Activated T-helper 2 cell treated with anti-CD3 and anti-CD28 coated beads, Interferon-gamma antibody, Interleukin-2, Interleukin-4, amounts not matched to agents 10 μg/mL and 5 μg/mL and 100 μg/mL, durations not matched to agents 14 hours and 24 hours and 36 hours (primary cell): ENCODE measurements around the gene TMEM243. TPM values are rescaled to one million over a fixed set of nuclear protein-coding genes. Genes with fewer than 3 reads are reported as not detected.
"Not testable (repeated sequence)": the region's sequence is repeated elsewhere in the genome, so short reads cannot be mapped to it uniquely, and the experiment has no call there.

Source experiments
- DNase-seq: peaks from one replicate; pipeline ENCODE4 v3.0.0; 2021; ENCODE audit warnings: low spot score
- H3K27ac Mint-ChIP-seq: one replicate; pipeline ENCODE4 v1.8.0; 2021; ENCODE audit warnings: mixed read lengths
- H3K27me3 Mint-ChIP-seq: one replicate; pipeline ENCODE4 v1.8.0; 2021; ENCODE audit warnings: low read depth, mixed read lengths
- H3K36me3 Mint-ChIP-seq: one replicate; pipeline ENCODE4 v1.8.0; 2021; ENCODE audit warnings: low read depth, mixed read lengths
- H3K4me1 Mint-ChIP-seq: one replicate; pipeline ENCODE4 v1.8.0; 2021; ENCODE audit warnings: low read depth, mixed read lengths
- H3K4me3 Mint-ChIP-seq: one replicate; pipeline ENCODE4 v1.8.0; 2021; ENCODE audit warnings: low read depth, mild to moderate bottlenecking, moderate library complexity, mixed read lengths
- H3K9me3 Mint-ChIP-seq: one replicate; pipeline ENCODE4 v1.8.0; 2021; ENCODE audit warnings: mixed read lengths
- intact Hi-C: fragments of 100-400 bp; cut with micrococcal nuclease; formaldehyde crosslinking; loops from one replicate; pipeline ENCODE4 v1.15.1; 2023
- total RNA-seq: library from RNA; stranded (reverse); gene quantifications from 2 replicates; pipeline ENCODE4 v1.2.3, GENCODE V29; 2022

TMEM243 gene
- total RNA-seq, 1 donor from 2014 or later = 41.8 TPM

GRCh38 chr7:87206361-87206760 is 13.2 kb downstream of the TMEM243 start:
- intact Hi-C loops = no loop called here
- Mint-ChIP-seq H3K36me3 (peaks cover 87% of the 10 kb centered on the region), H3K27me3 (no peaks in the 10 kb centered on the region), H3K4me3 (no peak overlapping the region), H3K27ac (peak overlapping the region; percentile 58), H3K4me1 (peaks cover 26% of the 10 kb centered on the region), H3K9me3 (peaks cover 40% of the 10 kb centered on the region)
- DNase-seq = no peak

GRCh38 chr7:87205701-87206100 is 13.8 kb downstream of the TMEM243 start:
- peaks cover 27% of the 10 kb centered on the region for H3K4me1 Mint-ChIP-seq
- H3K27ac Mint-ChIP-seq, H3K27me3 Mint-ChIP-seq, H3K4me3 Mint-ChIP-seq, intact Hi-C loops, DNase-seq: not testable (repeated sequence)
- peaks cover 40% of the 10 kb centered on the region for H3K9me3 Mint-ChIP-seq
- H3K36me3 Mint-ChIP-seq = peaks cover 89% of the 10 kb centered on the region

- Mint-ChIP-seq H3K36me3 (peaks cover 93% of the 10 kb centered on the region), H3K4me1 (peaks cover 27% of the 10 kb centered on the region), H3K27me3 (no peaks in the 10 kb centered on the region), H3K9me3 (peaks cover 40% of the 10 kb centered on the region), H3K27ac (no peak overlapping the region), H3K4me3 (no peak overlapping the region)
- intact Hi-C loops = no loop called here
- DNase-seq = no peak
Observed at GRCh38 chr7:87204933-87205332, 14.6 kb downstream of the TMEM243 start.

DNA sequence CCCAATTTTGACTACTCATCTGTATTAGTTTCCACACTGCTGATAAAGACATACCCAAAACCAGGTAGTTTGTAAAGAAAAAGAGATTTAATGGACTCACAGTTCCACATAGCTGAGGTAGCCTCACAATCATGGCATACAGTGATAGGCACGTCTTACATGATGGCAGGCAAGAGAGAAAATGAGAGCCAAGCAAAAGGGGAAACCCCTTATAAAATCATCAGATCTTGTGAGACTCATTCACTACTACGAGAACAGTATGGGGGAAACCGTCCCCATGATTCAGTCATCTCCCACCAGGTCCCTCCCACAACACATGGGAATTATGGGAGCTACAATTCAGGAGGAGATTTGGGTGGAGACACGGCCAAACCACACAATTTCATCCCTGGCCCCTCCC is 15.6 kb downstream of the TMEM243 start:
- intact Hi-C loops = loop anchor here (2.0 kb wide), 1 partner anchor 13 kb away; no protein-coding TSS in a partner anchor
- H3K36me3 Mint-ChIP-seq = peaks cover 94% of the 10 kb centered on the region
- H3K4me3 Mint-ChIP-seq, DNase-seq, H3K27me3 Mint-ChIP-seq: not testable (repeated sequence)
- peaks cover 40% of the 10 kb centered on the region for H3K9me3 Mint-ChIP-seq
- H3K27ac Mint-ChIP-seq = peak overlapping the region; percentile 5
- peaks cover 31% of the 10 kb centered on the region for H3K4me1 Mint-ChIP-seq

DNA sequence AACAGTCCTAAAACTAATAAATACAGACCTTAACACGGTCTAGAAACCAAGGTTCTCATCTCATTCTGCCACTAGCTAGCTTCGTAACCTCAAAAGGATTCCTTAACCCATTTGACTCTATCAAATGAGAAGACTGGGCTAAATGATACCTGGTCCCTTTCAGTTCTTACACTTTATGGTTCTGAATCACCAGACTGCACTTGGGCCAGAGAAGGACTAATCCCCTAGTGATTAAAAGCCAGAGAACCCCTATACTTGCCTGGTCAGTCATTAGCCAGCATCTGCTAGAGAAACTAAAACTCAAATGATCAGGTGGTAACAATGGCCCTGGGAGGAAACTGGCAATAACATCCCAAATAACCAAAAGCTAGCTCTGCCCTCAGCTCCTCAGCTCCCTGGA is 16.8 kb downstream of the TMEM243 start:
- Mint-ChIP-seq H3K4me3 (no peak overlapping the region), H3K36me3 (peaks cover 94% of the 10 kb centered on the region), H3K4me1 (peaks cover 32% of the 10 kb centered on the region), H3K27me3 (no peaks in the 10 kb centered on the region), H3K9me3 (peaks cover 35% of the 10 kb centered on the region), H3K27ac (no peak overlapping the region)
- intact Hi-C loops = loop anchor here (2.0 kb wide), 1 partner anchor 14 kb away; no protein-coding TSS in a partner anchor
- no peak for DNase-seq

DNA sequence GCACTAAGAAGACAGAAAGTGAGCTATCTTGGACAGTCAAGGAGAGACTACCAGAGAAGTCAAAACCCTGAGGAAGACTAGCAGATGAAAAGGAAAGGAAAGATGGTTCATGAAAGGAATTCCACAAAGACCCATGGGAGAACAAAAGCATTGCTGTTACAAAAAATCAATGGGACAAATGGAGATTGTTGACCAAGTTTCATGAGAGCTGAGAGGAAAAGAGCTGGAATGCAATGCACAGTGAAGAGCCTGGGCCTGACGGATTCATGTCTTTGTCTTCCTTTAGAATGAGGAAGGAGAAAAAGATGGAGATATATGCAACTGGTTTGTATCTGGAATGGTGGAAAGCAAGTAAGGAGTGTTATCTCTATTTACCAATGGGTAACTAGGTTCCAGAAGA is 17.3 kb downstream of the TMEM243 start:
- no peaks in the 10 kb centered on the region for H3K27me3 Mint-ChIP-seq
- no peak for DNase-seq
- peaks cover 96% of the 10 kb centered on the region for H3K36me3 Mint-ChIP-seq
- H3K4me3 Mint-ChIP-seq = no peak overlapping the region
- H3K27ac Mint-ChIP-seq = peak overlapping the region; percentile 40
- H3K4me1 Mint-ChIP-seq = peaks cover 32% of the 10 kb centered on the region
- intact Hi-C loops = loop anchor here (2.0 kb wide), 1 partner anchor 15 kb away; no protein-coding TSS in a partner anchor
- H3K9me3 Mint-ChIP-seq = peaks cover 34% of the 10 kb centered on the region

GRCh38 chr7:87199700-87200450 is 19.7 kb downstream of the TMEM243 start:
- peaks cover 92% of the 10 kb centered on the region for H3K36me3 Mint-ChIP-seq
- intact Hi-C loops = no loop called here
- H3K4me3 Mint-ChIP-seq = no peak overlapping the region
- peaks cover 29% of the 10 kb centered on the region for H3K4me1 Mint-ChIP-seq
- no peak for DNase-seq
- peaks cover 19% of the 10 kb centered on the region for H3K9me3 Mint-ChIP-seq
- no peak overlapping the region for H3K27ac Mint-ChIP-seq
- no peaks in the 10 kb centered on the region for H3K27me3 Mint-ChIP-seq

GRCh38 chr7:87199241-87199640 is 20.3 kb downstream of the TMEM243 start:
- no peak overlapping the region for H3K4me3 Mint-ChIP-seq

GRCh38 chr7:87193912-87194311 is 25.6 kb downstream of the TMEM243 start:
- DNase-seq = no peak
- peaks cover 80% of the 10 kb centered on the region for H3K36me3 Mint-ChIP-seq
- no peaks in the 10 kb centered on the region for H3K27me3 Mint-ChIP-seq
- no peak overlapping the region for H3K27ac Mint-ChIP-seq
- H3K4me1 Mint-ChIP-seq = peaks cover 14% of the 10 kb centered on the region
- H3K9me3 Mint-ChIP-seq = no peaks in the 10 kb centered on the region
- no peak overlapping the region for H3K4me3 Mint-ChIP-seq
- intact Hi-C loops = loop anchor here (2.0 to 5.0 kb wide), 2 partner anchors 23 to 37 kb away; no protein-coding TSS in a partner anchor

More at GRCh38 chr7:87199241-87199640, 20.3 kb downstream of the TMEM243 start:
- intact Hi-C loops = no loop called here
- Mint-ChIP-seq H3K9me3 (peaks cover 13% of the 10 kb centered on the region), H3K36me3 (peaks cover 92% of the 10 kb centered on the region), H3K4me1 (peaks cover 29% of the 10 kb centered on the region), H3K27me3 (no peaks in the 10 kb centered on the region), H3K27ac (no peak overlapping the region)
- DNase-seq = no peak

DNA sequence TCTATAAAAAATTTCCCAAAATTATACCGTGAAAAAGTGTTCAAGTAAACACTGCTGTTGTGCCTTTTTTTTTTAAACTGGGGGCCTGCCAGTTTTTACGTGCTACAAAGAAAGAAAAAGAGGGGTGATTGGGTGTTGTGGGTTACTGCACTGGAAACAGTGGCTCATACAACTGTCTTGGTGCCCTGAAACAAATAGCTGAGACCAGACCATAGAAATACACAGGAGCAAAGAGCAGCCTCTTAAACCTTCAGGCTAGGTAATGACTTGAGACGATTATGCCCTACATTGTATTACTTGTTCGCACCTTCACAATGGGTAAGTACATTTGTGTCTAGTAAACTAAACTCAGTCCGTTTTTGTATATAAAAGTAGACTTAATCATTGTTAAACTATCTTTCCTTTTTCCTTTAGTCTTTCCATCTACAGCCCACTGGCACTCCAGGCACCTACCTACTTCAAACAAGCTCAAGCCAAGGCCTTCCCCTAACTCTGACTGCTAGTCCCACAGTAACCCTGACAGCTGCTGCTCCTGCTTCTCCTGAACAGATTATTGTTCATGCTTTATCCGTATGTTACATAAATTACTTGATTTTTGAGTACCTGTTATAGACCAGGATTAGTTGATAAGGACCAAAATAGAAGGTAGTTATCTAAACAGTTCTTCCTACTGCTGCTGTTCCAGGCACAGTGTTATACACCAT is 26.6 kb downstream of the TMEM243 start:
- Mint-ChIP-seq H3K9me3 (no peaks in the 10 kb centered on the region), H3K27ac (peak overlapping the region; percentile 77), H3K27me3 (no peaks in the 10 kb centered on the region), H3K36me3 (peaks cover 80% of the 10 kb centered on the region), H3K4me1 (peaks cover 14% of the 10 kb centered on the region), H3K4me3 (no peak overlapping the region)
- intact Hi-C loops = loop anchor here (2.0 to 5.0 kb wide), 2 partner anchors 24 to 36 kb away; no protein-coding TSS in a partner anchor
- no peak for DNase-seq

GRCh38 chr7:87190783-87191182 is 28.7 kb downstream of the TMEM243 start:
- H3K4me3 Mint-ChIP-seq = no peak overlapping the region
- intact Hi-C loops = loop anchor here (5.0 kb wide), 1 partner anchor 33 kb away; no protein-coding TSS in a partner anchor
- H3K27ac Mint-ChIP-seq = no peak overlapping the region
- H3K4me1 Mint-ChIP-seq = peaks cover 15% of the 10 kb centered on the region
- no peak for DNase-seq
- H3K9me3 Mint-ChIP-seq = no peaks in the 10 kb centered on the region
- no peaks in the 10 kb centered on the region for H3K27me3 Mint-ChIP-seq
- peaks cover 78% of the 10 kb centered on the region for H3K36me3 Mint-ChIP-seq

DNA sequence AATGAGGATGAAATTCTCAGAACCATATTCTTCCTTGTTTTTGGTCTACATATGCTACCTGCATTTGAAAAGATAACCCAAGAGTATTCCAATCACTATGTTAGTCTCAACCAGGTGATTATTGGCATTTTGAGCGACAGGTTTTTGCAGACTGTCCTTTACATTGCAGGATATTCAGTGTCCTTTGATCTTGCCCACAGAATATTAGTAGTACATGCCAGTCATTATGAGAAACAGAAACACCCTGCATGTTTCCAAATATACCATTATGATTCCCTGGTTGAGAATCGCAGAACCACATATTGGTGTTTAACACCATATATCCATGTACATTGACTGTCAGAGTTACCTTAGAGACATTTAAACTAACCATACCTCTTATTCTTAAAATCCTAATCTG is 30.6 kb downstream of the TMEM243 start:
- peaks cover 79% of the 10 kb centered on the region for H3K36me3 Mint-ChIP-seq
- no peak for DNase-seq
- intact Hi-C loops = loop anchor here (5.0 kb wide), 1 partner anchor 38 kb away; no protein-coding TSS in a partner anchor
- no peak overlapping the region for H3K27ac Mint-ChIP-seq
- no peaks in the 10 kb centered on the region for H3K27me3 Mint-ChIP-seq
- H3K4me1 Mint-ChIP-seq = peaks cover 16% of the 10 kb centered on the region
- no peaks in the 10 kb centered on the region for H3K9me3 Mint-ChIP-seq
- H3K4me3 Mint-ChIP-seq = no peak overlapping the region

GRCh38 chr7:87187120-87187519 is 32.4 kb downstream of the TMEM243 start:
- DNase-seq = no peak
- intact Hi-C loops = loop anchor here (5.0 kb wide), 1 partner anchor 40 kb away; no protein-coding TSS in a partner anchor
- Mint-ChIP-seq H3K27ac (no peak overlapping the region), H3K4me3 (no peak overlapping the region), H3K4me1 (peaks cover 18% of the 10 kb centered on the region), H3K9me3 (no peaks in the 10 kb centered on the region), H3K27me3 (no peaks in the 10 kb centered on the region), H3K36me3 (peaks cover 83% of the 10 kb centered on the region)
